Placental epithelial cell (primary cell): ENCODE data around the gene TINCR. TPM values are rescaled to one million over a fixed set of nuclear protein-coding genes. Genes with fewer than 3 reads are reported as not detected.

ENCODE experiments used
- small RNA-seq: library from RNA; depleted of rRNA; stranded (forward); fragments of <200 nt; gene quantifications from one replicate; pipeline ENCODE3, GENCODE V24; 2012
- total RNA-seq: library from RNA; depleted of rRNA; stranded (reverse); fragments of >200 nt; gene quantifications from 2 replicates; pipeline ENCODE4 v1.2.3, GENCODE V29; 2012

TINCR gene
- 6.2 and 14.1 TPM in 2 replicates for total RNA-seq

GRCh38 chr19:5567360-5567969 lies at the start of gene TINCR:
Gene TINCR, minus strand, starts transcription at chr19:5567953.

Small RNAs within 50 kb of the gene (small RNA-seq; reads per million reads assigned to genes)
- not detected for gene SNRPEP4

Other genes starting within 250 kb of the TINCR start
- gene PTPRS, start 227.1 kb downstream of the TINCR start, total RNA-seq, result 99.8 and 156 TPM in 2 replicates
- not detected in 2 replicates for gene ZNRF4, start 112.5 kb downstream of the TINCR start, total RNA-seq
- 20.3 and 36.9 TPM in 2 replicates for gene SAFB2, start 54.8 kb upstream of the TINCR start, total RNA-seq
- 31.7 and 61.6 TPM in 2 replicates for gene SAFB, start 55.1 kb upstream of the TINCR start, total RNA-seq
- gene MICOS13, start 112.6 kb upstream of the TINCR start, total RNA-seq, result 33.0 and 38.8 TPM in 2 replicates
- 13.0 and 20.8 TPM in 2 replicates for gene HSD11B1L, start 113.1 kb upstream of the TINCR start, total RNA-seq
- 225 and 320 TPM in 2 replicates for gene RPL36, start 122.3 kb upstream of the TINCR start, total RNA-seq
- gene LONP1, start 152.2 kb upstream of the TINCR start, total RNA-seq, result 46.7 and 73.9 TPM in 2 replicates
- under 0.01 TPM in 1 of 2 replicates, not detected in the other for gene CATSPERD, start 152.7 kb upstream of the TINCR start, total RNA-seq
- gene PRR22, start 216.8 kb upstream of the TINCR start, total RNA-seq, result 0.79 TPM in 1 of 2 replicates, not detected in the other
- 17.7 and 31.7 TPM in 2 replicates for gene DUS3L, start 223.2 kb upstream of the TINCR start, total RNA-seq
- 0.65 and 1.2 TPM in 2 replicates for gene NRTN, start 237.1 kb upstream of the TINCR start, total RNA-seq